ENCODE results near the gene CAMSAP3.

CAMSAP3 gene

DNA sequence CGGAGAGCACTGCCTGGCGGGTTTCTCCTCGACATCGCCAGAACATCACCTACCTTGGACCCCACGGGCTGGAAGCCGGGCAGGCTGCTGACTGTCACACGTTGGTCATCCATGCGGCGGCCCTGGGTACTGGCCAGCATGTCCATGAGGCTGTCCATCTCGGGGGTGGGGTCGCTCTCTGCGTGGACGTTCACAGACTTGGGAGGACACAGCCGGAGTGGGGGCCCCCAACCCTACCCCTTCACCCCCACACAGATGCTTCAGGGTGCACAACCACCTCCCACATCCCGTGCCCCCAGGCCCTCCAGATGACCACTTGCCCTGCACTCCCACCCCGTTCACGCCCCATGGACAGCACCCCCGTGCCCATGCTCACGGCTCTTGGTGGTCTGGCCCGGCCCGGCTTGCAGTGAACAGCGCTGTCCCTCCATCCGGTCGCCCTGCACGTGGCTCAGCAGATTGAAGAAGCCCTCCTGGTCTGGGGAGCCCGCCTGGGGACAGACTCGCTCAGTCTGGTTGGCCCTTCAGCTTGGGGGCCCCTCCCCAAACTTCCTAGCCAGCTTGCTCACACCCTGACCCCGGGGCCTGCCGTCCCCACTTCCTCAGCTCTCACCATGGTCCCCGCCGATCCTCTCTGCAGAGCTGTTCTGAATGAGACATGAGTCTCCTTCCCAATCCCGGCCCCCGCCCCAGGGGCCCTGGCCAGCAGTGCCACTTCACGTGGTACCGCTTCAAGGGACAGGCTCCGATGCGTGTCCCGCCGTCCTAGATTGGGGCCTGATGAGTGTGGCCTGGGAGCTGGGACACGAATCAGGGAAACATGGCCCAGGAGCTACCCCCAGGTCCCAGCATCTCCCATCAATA, 36.9 kb downstream of the CAMSAP3 start:
- Histone ChIP-seq H3F3A (ENCODE audit: insufficient read depth, low read length) (no peaks in the 10 kb centered on the region), H4K20me1 (ENCODE audit: insufficient read depth, low read length) (no peaks in the 10 kb centered on the region), H2AFZ (ENCODE audit: low read length) (no peak overlapping the region), H3K27ac (ENCODE audit: low read depth, low read length, poor library complexity, severe bottlenecking) (no peak overlapping the region), H3K36me3 (ENCODE audit: insufficient read depth, low read length) (peaks cover 4% of the 10 kb centered on the region), H3K9ac (ENCODE audit: low read length) (no peak overlapping the region), H3K9me2 (ENCODE audit: low read depth, low read length) (no peaks in the 10 kb centered on the region), H3K4me2 (ENCODE audit: low read length) (no peak overlapping the region), H3K4me3 (ENCODE audit: low read depth, low read length, poor library complexity, severe bottlenecking) (no peak overlapping the region), H3K27me3 (ENCODE audit: insufficient read depth, low read length) (no peaks in the 10 kb centered on the region), H3K4me1 (ENCODE audit: insufficient read depth, low read length, severe bottlenecking) (peaks cover 29% of the 10 kb centered on the region), H3K9me3 (ENCODE audit: low read length) (no peaks in the 10 kb centered on the region), H3K79me2 (ENCODE audit: insufficient read depth, low read length) (peaks cover 27% of the 10 kb centered on the region)
- TF ChIP-seq CTCF (IDR thresholded peaks at IDR 0.05; ENCODE audit: low read length), result no peak
- no peak for TF ChIP-seq EZH2 (IDR thresholded peaks at IDR 0.05; ENCODE audit: borderline replicate concordance, low read length)

- H3K9me2 ChIP-seq (ENCODE audit: low read depth, low read length), result no peaks in the 10 kb centered on the region
- no peak within 1 kb of the TSS for H3K27ac ChIP-seq (ENCODE audit: low read depth, low read length, poor library complexity, severe bottlenecking)
- H3K79me2 ChIP-seq (ENCODE audit: insufficient read depth, low read length), result peaks cover 16% of the 10 kb centered on the region
- peaks cover 26% of the 10 kb centered on the region for H3K4me1 ChIP-seq (ENCODE audit: insufficient read depth, low read length, severe bottlenecking)
- no peaks in the 10 kb centered on the region for H3K27me3 ChIP-seq (ENCODE audit: insufficient read depth, low read length)
- H3K9ac ChIP-seq (ENCODE audit: low read length), result no peak within 1 kb of the TSS
- H3F3A ChIP-seq (ENCODE audit: insufficient read depth, low read length), result no peaks in the 10 kb centered on the region; the same call in 1 of the 2 replicates
- H3K4me3 ChIP-seq (ENCODE audit: low read depth, low read length, poor library complexity, severe bottlenecking), result no peak within 1 kb of the TSS
- H3K4me2 ChIP-seq (ENCODE audit: low read length), result no peak within 1 kb of the TSS
- no peaks in the 10 kb centered on the region; the same call in 1 of the 2 replicates for H3K36me3 ChIP-seq (ENCODE audit: insufficient read depth, low read length)
- TF ChIP-seq EZH2 (IDR thresholded peaks at IDR 0.05; ENCODE audit: borderline replicate concordance, low read length), result no peak
- no peak for TF ChIP-seq CTCF (IDR thresholded peaks at IDR 0.05; ENCODE audit: low read length)
- H2AFZ ChIP-seq (ENCODE audit: low read length), result no peak within 1 kb of the TSS
- H4K20me1 ChIP-seq (ENCODE audit: insufficient read depth, low read length), result no peaks in the 10 kb centered on the region
- H3K9me3 ChIP-seq (ENCODE audit: low read length), result no peaks in the 10 kb centered on the region
These were observed 38.0 kb downstream of the CAMSAP3 start, which contains the start of gene PCP2 for GRCh38 chr19:7633698-7634097. Gene PCP2, minus strand, starts transcription at chr19:7633719. Its CDS starts 262 bp downstream, at chr19:7633457.

DNA sequence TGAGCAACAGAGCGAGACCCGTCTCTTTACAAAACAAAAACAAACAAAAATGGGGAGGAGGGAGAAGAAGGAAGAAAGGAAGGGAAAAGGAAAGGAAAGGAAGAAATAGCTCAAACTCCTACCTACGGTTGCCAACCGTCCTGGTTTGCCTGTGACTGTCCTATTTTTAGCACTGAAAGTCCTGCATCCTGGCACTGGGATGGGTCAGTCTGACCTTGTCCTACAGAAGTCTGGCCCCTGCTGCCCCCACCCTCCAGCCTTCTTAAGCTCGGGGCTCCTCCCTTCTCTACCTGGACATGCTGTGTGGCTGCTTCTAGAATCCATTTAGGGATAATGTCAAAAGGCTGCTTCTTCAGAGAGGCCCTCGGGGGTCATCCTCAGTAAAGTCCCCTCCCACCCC, 40.0 kb downstream of the CAMSAP3 start:
- TF ChIP-seq CTCF (IDR thresholded peaks at IDR 0.05; ENCODE audit: low read length) (no peak), EZH2 (IDR thresholded peaks at IDR 0.05; ENCODE audit: borderline replicate concordance, low read length) (no peak)

More for the DNA sequence above, 40.0 kb downstream of the CAMSAP3 start:
- Histone ChIP-seq H3K9ac (ENCODE audit: low read length) (no peak overlapping the region), H3K4me2 (ENCODE audit: low read length) (no peak overlapping the region), H3K36me3 (ENCODE audit: insufficient read depth, low read length) (no peaks in the 10 kb centered on the region; the same call in 1 of the 2 replicates), H3K79me2 (ENCODE audit: insufficient read depth, low read length) (no peaks in the 10 kb centered on the region), H3K9me2 (ENCODE audit: low read depth, low read length) (no peaks in the 10 kb centered on the region), H3F3A (ENCODE audit: insufficient read depth, low read length) (no peaks in the 10 kb centered on the region; the same call in 1 of the 2 replicates), H3K9me3 (ENCODE audit: low read length) (no peaks in the 10 kb centered on the region), H3K4me3 (ENCODE audit: low read depth, low read length, poor library complexity, severe bottlenecking) (no peak overlapping the region), H3K27ac (ENCODE audit: low read depth, low read length, poor library complexity, severe bottlenecking) (no peak overlapping the region), H2AFZ (ENCODE audit: low read length) (no peak overlapping the region), H4K20me1 (ENCODE audit: insufficient read depth, low read length) (no peaks in the 10 kb centered on the region), H3K27me3 (ENCODE audit: insufficient read depth, low read length) (no peaks in the 10 kb centered on the region), H3K4me1 (ENCODE audit: insufficient read depth, low read length, severe bottlenecking) (peaks cover 17% of the 10 kb centered on the region)
